IMR-90 (cell line): ENCODE data around the gene PEX16. TPM values are rescaled to one million over a fixed set of nuclear protein-coding genes. Genes with fewer than 3 reads are reported as not detected.

ENCODE experiments used
- ATAC-seq: fragments of 200-7000 bp; cut with Tn5 transposase; 2 replicates; pipeline ENCODE4 v1.9.1; 2020; ENCODE audit warnings: low read depth, mild to moderate bottlenecking, moderate library complexity
- BruUV-seq: library from RNA; stranded (reverse); fragments of 400-500 nt; replicated peaks from 2 replicates; lab custom pipeline; 2021; lab: Mats Ljungman, UMichigan
- CTCF ChIA-PET: fragments of 300-600 bp; formaldehyde crosslinking; extraction: SDS; loops from one replicate; lab custom pipeline; 2021; ENCODE audit warnings: antibody characterized with exemption; lab: Yijun Ruan, JAX
- POLR2A ChIA-PET: fragments of 300-600 bp; sonication (Branson Sonifier 250); formaldehyde crosslinking; loops from one replicate; lab custom pipeline; 2022; ENCODE audit warnings: antibody characterized with exemption; ENCODE audit not compliant: unreplicated experiment; lab: Charles Lee
- DNase-seq: peaks from one replicate; pipeline ENCODE4 v3.0.0; 2013
- H2AFZ ChIP-seq: replicated peaks from 2 replicates; pipeline ENCODE3; 2013; ENCODE audit warnings: low read length, mild to moderate bottlenecking; ENCODE audit not compliant: poor library complexity
- H2AK5ac ChIP-seq: 2 replicates; pipeline ENCODE4 v1.6.1; 2013; ENCODE audit warnings: low read depth, low read length, inconsistent platforms
- H2AK9ac ChIP-seq: replicated peaks from 2 replicates; pipeline ENCODE3; 2013; ENCODE audit warnings: mild to moderate bottlenecking, low read depth, low read length, moderate library complexity; ENCODE audit not compliant: poor library complexity
- H2BK120ac ChIP-seq: 2 replicates; pipeline ENCODE4 v1.6.1; 2013; ENCODE audit warnings: low read depth, low read length, inconsistent platforms
- H2BK15ac ChIP-seq: 3 replicates; pipeline ENCODE4 v1.6.1; 2013; ENCODE audit warnings: low read depth, low read length, inconsistent platforms
- H2BK20ac ChIP-seq: 2 replicates; pipeline ENCODE4 v1.6.1; 2013; ENCODE audit warnings: low read depth, mild to moderate bottlenecking, inconsistent platforms, low read length, moderate library complexity
- H2BK5ac ChIP-seq: 2 replicates; pipeline ENCODE4 v1.6.1; 2013; ENCODE audit warnings: mild to moderate bottlenecking, low read depth, low read length, inconsistent platforms; ENCODE audit not compliant: poor library complexity, severe bottlenecking
- H3K14ac ChIP-seq: replicated peaks from 2 replicates; pipeline ENCODE4 v1.6.1; 2013; ENCODE audit warnings: low read depth, low read length, inconsistent platforms
- H3K18ac ChIP-seq: 2 replicates; pipeline ENCODE4 v1.6.1; 2013; ENCODE audit warnings: low read depth, low read length, control low read depth
- H3K23ac ChIP-seq: 2 replicates; pipeline ENCODE4 v1.6.1; 2013; ENCODE audit warnings: low read depth, low read length, inconsistent platforms
- H3K27ac ChIP-seq: 2 replicates; pipeline ENCODE4 v1.5.1; 2013; ENCODE audit warnings: mild to moderate bottlenecking, control low read depth, low read length; ENCODE audit not compliant: insufficient read depth
- H3K27me3 ChIP-seq: 2 replicates; pipeline ENCODE4 v1.6.1; 2013; ENCODE audit warnings: low read length; ENCODE audit not compliant: control insufficient read depth, insufficient read depth
- H3K36me3 ChIP-seq: 2 replicates; pipeline ENCODE4 v1.6.1; 2013; ENCODE audit warnings: low read length, mixed read lengths; ENCODE audit not compliant: control insufficient read depth, insufficient read depth
- H3K4ac ChIP-seq: 2 replicates; pipeline ENCODE4 v1.6.1; 2013; ENCODE audit warnings: low read depth, low read length, inconsistent platforms
- H3K4me1 ChIP-seq: 2 replicates; pipeline ENCODE4 v1.6.1; 2013; ENCODE audit warnings: low read length, mixed read lengths; ENCODE audit not compliant: control insufficient read depth, insufficient read depth
- H3K4me2 ChIP-seq: 2 replicates; pipeline ENCODE4 v1.6.1; 2013; ENCODE audit warnings: low read depth, mild to moderate bottlenecking, control low read depth, low read length, moderate library complexity
- H3K4me3 ChIP-seq: 2 replicates; pipeline ENCODE4 v1.5.1; 2013; ENCODE audit warnings: low read depth, mild to moderate bottlenecking, control low read depth, low read length, moderate library complexity; ENCODE audit not compliant: insufficient read depth
- H3K56ac ChIP-seq: 2 replicates; pipeline ENCODE4 v1.6.1; 2013; ENCODE audit warnings: low read length, inconsistent platforms; ENCODE audit not compliant: insufficient read depth; ENCODE audit errors: extremely low read depth
- H3K79me1 ChIP-seq, 2 experiments: 2 replicates each; pipeline ENCODE4 v1.6.1; 2013; ENCODE audit warnings: low read length in 2 of 2, inconsistent platforms in 1 of 2, low read depth in 1 of 2
- H3K9ac ChIP-seq: 2 replicates; pipeline ENCODE4 v1.6.1; 2013; ENCODE audit warnings: low read depth, low read length, control low read depth
- H3K9me1 ChIP-seq: 2 replicates; pipeline ENCODE4 v1.6.1; 2013; ENCODE audit warnings: low read length, inconsistent platforms; ENCODE audit not compliant: insufficient read depth
- H3K9me3 ChIP-seq: 2 replicates; pipeline ENCODE4 v1.6.1; 2013; ENCODE audit warnings: low read length; ENCODE audit not compliant: control insufficient read depth, insufficient read depth
- H4K20me1 ChIP-seq: 2 replicates; pipeline ENCODE4 v1.6.1; 2013; ENCODE audit warnings: low read length, inconsistent platforms; ENCODE audit not compliant: insufficient read depth
- H4K5ac ChIP-seq: 2 replicates; pipeline ENCODE4 v1.6.1; 2013; ENCODE audit warnings: mild to moderate bottlenecking, low read depth, low read length, control low read depth
- H4K8ac ChIP-seq, 2 experiments: 2 replicates each; pipeline ENCODE4 v1.6.1; 2013; ENCODE audit warnings: low read depth in 2 of 2, low read length in 2 of 2, control low read depth in 1 of 2, inconsistent platforms in 1 of 2
- H4K91ac ChIP-seq: 2 replicates; pipeline ENCODE4 v1.6.1; 2013; ENCODE audit warnings: low read depth, low read length, inconsistent platforms; ENCODE audit not compliant: insufficient read depth
- BHLHE40 ChIP-seq: fragments of 150-350 bp; IDR thresholded peaks from 2 replicates; pipeline ENCODE4 v1.6.1; 2016; ENCODE audit warnings: mild to moderate bottlenecking, low read depth, low read length
- CEBPB ChIP-seq: IDR thresholded peaks from 2 replicates; pipeline ENCODE4 v1.6.1; 2012; ENCODE audit warnings: low read depth, low read length, improper control_type of control experiment
- MAFK ChIP-seq: IDR thresholded peaks from 2 replicates; pipeline ENCODE4 v1.6.1; 2012; ENCODE audit warnings: low read depth, low read length, improper control_type of control experiment
- MAZ ChIP-seq: IDR thresholded peaks from 2 replicates; pipeline ENCODE4 v1.6.1; 2012; ENCODE audit warnings: low read depth, mild to moderate bottlenecking, low read length, improper control_type of control experiment, moderate library complexity, borderline replicate concordance
- NFE2L2 ChIP-seq: fragments of 150-350 bp; IDR thresholded peaks from 2 replicates; pipeline ENCODE4 v1.6.1; 2016; ENCODE audit warnings: low read depth, mild to moderate bottlenecking, low read length
- POLR2A ChIP-seq: IDR thresholded peaks from 2 replicates; pipeline ENCODE4 v1.6.1; 2012; ENCODE audit warnings: mild to moderate bottlenecking, low read depth, low read length
- RAD21 ChIP-seq: IDR thresholded peaks from 2 replicates; pipeline ENCODE4 v1.6.1; 2012; ENCODE audit warnings: low read length, improper control_type of control experiment
- RCOR1 ChIP-seq: IDR thresholded peaks from 2 replicates; pipeline ENCODE4 v1.6.1; 2012; ENCODE audit warnings: mild to moderate bottlenecking, low read length, improper control_type of control experiment; ENCODE audit not compliant: insufficient replicate concordance
- WGBS, 2 experiments: methylation state at CpG; one replicate each; pipeline versions ENCODE4 v1.1.5 to v1.1.7; 2013; ENCODE audit warnings: missing lambda C conversion rate in 2 of 2; ENCODE audit not compliant: insufficient read length in 1 of 2; ENCODE audit errors: extremely low coverage in 2 of 2; 5-methylcytosine and 5-hydroxymethylcytosine counted together
- dilution Hi-C: fragments of 300-500 bp; cut with HindIII; formaldehyde crosslinking; loops from one replicate; pipeline ENCODE4 v1.14.3; 2018; ENCODE audit warnings: low sequenced_read_pairs; ENCODE audit not compliant: unreplicated experiment
- in situ Hi-C: fragments of 300-500 bp; cut with MboI; formaldehyde crosslinking; loops from 3 replicates; pipeline ENCODE4 v1.14.3; 2019; ENCODE audit warnings: low sequenced_read_pairs, inconsistent platforms, mixed read lengths
- intact Hi-C: fragments of 100-400 bp; cut with micrococcal nuclease; formaldehyde crosslinking; loops from 2 replicates; pipeline ENCODE4 v1.10.0; 2022
- polyA plus RNA-seq, 3 experiments: library from polyadenylated mRNA; depleted of rRNA; stranded (reverse); fragments of >200 nt; gene quantifications; 2 replicates each; pipeline ENCODE4 v1.2.3, GENCODE V29; 2012; ENCODE audit warnings: low replicate concordance in 1 of 3
- total RNA-seq: library from RNA; depleted of rRNA; stranded (reverse); fragments of >200 nt; gene quantifications from 2 replicates; pipeline ENCODE4 v1.2.3, GENCODE V29; 2012
- TF ChIP-seq, protein P1 (sequence below): fragments of 150-350 bp; IDR thresholded peaks from 2 replicates; pipeline ENCODE4 v1.6.1; 2016; ENCODE audit warnings: low read depth, mild to moderate bottlenecking, low read length, moderate library complexity, borderline replicate concordance

PEX16 gene
- total and polyA plus RNA-seq, 2 of the 4 experiments (the other 2 are of a cell fraction), result 17.9 to 23.3 TPM

DNA sequence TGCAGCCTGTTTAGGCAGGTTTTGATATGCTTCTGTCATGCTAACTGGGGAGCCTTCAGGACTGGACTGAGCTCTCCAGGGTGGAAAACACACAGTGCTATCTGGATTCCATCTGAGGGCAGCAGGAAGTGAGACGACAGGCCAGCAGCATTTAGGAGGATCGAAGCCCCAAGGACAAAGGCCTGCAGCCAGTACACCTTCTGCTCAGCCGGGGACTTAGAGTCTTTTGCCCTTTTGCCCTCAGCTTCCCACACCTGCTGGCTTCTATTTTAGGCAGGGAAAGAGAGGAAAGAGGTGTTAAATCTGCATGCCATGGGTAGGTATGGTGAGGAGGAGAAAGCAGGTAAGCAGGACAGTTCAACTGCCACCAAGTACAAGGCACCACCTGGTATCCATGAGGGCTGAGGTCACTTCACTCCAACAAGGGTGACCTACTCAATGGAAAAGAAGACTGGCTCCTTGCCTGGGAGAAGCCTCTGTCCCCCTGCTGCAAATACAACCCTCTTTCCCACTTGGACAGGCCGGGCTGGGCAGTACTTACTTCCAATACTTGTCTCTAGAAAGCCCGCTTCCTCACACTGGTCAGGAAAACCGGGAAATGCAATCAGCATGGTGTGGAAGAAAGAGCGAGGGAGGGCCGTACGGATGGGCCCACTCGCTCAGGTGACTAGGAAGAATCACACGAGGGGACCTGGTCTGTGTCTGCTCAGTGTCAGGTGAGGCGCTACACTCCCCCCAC, 17.1 kb upstream of the PEX16 start:
- Histone ChIP-seq H3K4ac (no peak overlapping the region), H4K20me1 (peaks cover 7% of the 10 kb centered on the region; the same call in 1 of the 2 replicates), H3K4me3 (no peak overlapping the region), H2AFZ (no peak overlapping the region), H3K14ac (no peak overlapping the region), H2BK5ac (no peak overlapping the region), H2AK5ac (no peak overlapping the region), H2BK120ac (no peak overlapping the region), H3K23ac (no peak overlapping the region), H2AK9ac (no peak overlapping the region), H3K9me3 (no peaks in the 10 kb centered on the region), H3K9me1 (no peaks in the 10 kb centered on the region), H3K27me3 (no peaks in the 10 kb centered on the region), H3K79me1 (no peaks in the 10 kb centered on the region), H4K91ac (no peak overlapping the region), H3K4me1 (no peaks in the 10 kb centered on the region; the same call in 1 of the 2 replicates), H2BK15ac (no peak overlapping the region), H3K9ac (no peak overlapping the region), H4K8ac (no peak overlapping the region), H2BK20ac (no peak overlapping the region), H4K5ac (no peak overlapping the region), H3K56ac (no peak overlapping the region), H3K4me2 (no peak overlapping the region), H3K36me3 (peaks cover 52% of the 10 kb centered on the region), H3K18ac (no peak overlapping the region), H3K27ac (no peak overlapping the region)
- TF ChIP-seq, protein P1, sequence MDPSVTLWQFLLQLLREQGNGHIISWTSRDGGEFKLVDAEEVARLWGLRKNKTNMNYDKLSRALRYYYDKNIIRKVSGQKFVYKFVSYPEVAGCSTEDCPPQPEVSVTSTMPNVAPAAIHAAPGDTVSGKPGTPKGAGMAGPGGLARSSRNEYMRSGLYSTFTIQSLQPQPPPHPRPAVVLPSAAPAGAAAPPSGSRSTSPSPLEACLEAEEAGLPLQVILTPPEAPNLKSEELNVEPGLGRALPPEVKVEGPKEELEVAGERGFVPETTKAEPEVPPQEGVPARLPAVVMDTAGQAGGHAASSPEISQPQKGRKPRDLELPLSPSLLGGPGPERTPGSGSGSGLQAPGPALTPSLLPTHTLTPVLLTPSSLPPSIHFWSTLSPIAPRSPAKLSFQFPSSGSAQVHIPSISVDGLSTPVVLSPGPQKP, result no peak
- TF ChIP-seq NFE2L2 (no peak), POLR2A (no peak), RCOR1 (no peak), MAFK (no peak), MAZ (no peak), BHLHE40 (no peak), CEBPB (no peak), RAD21 (no peak)
- ChIA-PET POLR2A (no interaction called here), CTCF (no interaction called here)
- in situ Hi-C loops (no loop called here), intact Hi-C loops (no loop called here), dilution Hi-C loops (no loop called here)
- DNase-seq, result no peak
- 100% methylated on average over 1 of the region's 12 CpGs; no CpG with 5 or more reads in 1 of the 2 experiments for WGBS, 2 experiments
- ATAC-seq, result no peak
- no TSS peak for BruUV-seq
